ENCODE data around the gene NOTCH2.
"Not testable (repeated sequence)": the region's sequence is repeated elsewhere in the genome, so short reads cannot be mapped to it uniquely, and the experiment has no call there.

GRCh38 chr1:120113134-120113533 is 43.7 kb upstream of the NOTCH2 start:
- TF ChIP-seq, protein P1, sequence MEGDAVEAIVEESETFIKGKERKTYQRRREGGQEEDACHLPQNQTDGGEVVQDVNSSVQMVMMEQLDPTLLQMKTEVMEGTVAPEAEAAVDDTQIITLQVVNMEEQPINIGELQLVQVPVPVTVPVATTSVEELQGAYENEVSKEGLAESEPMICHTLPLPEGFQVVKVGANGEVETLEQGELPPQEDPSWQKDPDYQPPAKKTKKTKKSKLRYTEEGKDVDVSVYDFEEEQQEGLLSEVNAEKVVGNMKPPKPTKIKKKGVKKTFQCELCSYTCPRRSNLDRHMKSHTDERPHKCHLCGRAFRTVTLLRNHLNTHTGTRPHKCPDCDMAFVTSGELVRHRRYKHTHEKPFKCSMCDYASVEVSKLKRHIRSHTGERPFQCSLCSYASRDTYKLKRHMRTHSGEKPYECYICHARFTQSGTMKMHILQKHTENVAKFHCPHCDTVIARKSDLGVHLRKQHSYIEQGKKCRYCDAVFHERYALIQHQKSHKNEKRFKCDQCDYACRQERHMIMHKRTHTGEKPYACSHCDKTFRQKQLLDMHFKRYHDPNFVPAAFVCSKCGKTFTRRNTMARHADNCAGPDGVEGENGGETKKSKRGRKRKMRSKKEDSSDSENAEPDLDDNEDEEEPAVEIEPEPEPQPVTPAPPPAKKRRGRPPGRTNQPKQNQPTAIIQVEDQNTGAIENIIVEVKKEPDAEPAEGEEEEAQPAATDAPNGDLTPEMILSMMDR (IDR thresholded peaks at IDR 0.05): not testable (repeated sequence)
- not testable (repeated sequence) for TF ChIP-seq EZH2 (IDR thresholded peaks at IDR 0.05)
